GM18517 (cell line): Measurements from ENCODE around the gene CAPN10.
"Not testable (repeated sequence)": the region's sequence is repeated elsewhere in the genome, so short reads cannot be mapped to it uniquely, and the experiment has no call there.

ENCODE experiments used
- ATAC-seq: cut with Tn5 transposase; IDR thresholded peaks from one replicate; pipeline ENCODE4 v1.9.1; 2021; ENCODE audit warnings: mild to moderate bottlenecking, moderate library complexity; ENCODE audit not compliant: unreplicated experiment

Gene CAPN10, protein sequence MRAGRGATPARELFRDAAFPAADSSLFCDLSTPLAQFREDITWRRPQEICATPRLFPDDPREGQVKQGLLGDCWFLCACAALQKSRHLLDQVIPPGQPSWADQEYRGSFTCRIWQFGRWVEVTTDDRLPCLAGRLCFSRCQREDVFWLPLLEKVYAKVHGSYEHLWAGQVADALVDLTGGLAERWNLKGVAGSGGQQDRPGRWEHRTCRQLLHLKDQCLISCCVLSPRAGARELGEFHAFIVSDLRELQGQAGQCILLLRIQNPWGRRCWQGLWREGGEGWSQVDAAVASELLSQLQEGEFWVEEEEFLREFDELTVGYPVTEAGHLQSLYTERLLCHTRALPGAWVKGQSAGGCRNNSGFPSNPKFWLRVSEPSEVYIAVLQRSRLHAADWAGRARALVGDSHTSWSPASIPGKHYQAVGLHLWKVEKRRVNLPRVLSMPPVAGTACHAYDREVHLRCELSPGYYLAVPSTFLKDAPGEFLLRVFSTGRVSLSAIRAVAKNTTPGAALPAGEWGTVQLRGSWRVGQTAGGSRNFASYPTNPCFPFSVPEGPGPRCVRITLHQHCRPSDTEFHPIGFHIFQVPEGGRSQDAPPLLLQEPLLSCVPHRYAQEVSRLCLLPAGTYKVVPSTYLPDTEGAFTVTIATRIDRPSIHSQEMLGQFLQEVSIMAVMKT

DNA sequence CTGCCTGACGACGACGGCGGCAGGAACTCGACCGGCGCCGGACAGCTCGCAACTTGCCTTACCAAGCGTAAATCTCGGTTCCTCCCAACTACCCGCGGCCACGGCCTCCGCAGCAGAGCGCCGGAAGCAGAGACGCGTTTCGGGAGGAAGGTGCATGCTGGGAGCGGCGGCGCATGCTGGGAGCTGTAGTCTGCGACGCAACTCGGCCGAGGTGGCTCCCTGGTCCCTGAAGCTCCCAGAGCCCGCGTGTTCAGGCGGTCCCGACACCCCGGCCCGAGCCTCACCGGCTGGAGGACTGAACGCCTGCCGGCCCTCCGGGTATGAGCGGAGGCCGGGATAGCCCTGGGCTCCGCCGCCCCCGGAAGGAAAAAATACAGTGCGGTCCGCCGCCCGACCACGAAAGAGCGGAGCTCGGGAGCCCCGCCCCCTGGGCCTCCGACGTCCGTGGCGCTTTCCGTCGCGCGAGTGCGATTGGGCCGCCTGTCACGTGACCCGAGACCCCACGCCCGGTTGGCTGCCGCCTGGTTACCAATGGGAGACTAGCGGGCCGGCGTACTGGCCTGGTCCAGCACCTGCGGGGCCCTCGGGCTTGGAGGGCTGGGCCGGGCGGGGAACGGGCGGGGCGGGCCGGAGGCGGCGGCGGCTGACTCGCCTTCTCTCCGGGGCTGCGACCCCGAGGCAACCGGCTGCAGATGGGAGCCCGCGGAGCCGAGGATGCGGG is at the start of gene CAPN10:
TSS of gene CAPN10 (plus strand) at position 537 of the 721 bp plus-strand sequence. CDS start at position 715, 178 bp downstream.
- ATAC-seq: peak; percentile 59

- ATAC-seq: no peak
Measured at GRCh38 chr2:240538031-240538780, 48.3 kb upstream of the CAPN10 start.

DNA sequence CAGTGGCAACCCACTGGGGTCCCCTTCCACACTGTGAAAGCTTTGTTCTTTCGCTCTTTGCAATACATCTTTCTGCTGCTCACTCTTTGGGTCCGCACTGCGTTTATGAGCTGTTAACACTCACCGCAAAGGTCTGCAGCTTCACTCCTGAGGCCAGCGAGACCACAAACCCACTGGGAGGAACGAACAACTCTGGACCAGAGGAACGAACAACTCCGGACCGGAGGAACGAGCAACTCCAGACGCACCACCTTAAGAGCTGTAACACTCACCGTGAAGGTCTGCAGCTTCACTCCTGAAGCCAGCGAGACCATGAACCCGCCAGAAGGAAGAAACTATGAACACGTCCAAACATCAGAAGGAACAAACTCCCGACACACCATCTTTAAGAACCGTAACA is 47.4 kb upstream of the CAPN10 start:
- not testable (repeated sequence) for ATAC-seq

GRCh38 chr2:240539906-240540305 is 46.6 kb upstream of the CAPN10 start:
- ATAC-seq: no peak

DNA sequence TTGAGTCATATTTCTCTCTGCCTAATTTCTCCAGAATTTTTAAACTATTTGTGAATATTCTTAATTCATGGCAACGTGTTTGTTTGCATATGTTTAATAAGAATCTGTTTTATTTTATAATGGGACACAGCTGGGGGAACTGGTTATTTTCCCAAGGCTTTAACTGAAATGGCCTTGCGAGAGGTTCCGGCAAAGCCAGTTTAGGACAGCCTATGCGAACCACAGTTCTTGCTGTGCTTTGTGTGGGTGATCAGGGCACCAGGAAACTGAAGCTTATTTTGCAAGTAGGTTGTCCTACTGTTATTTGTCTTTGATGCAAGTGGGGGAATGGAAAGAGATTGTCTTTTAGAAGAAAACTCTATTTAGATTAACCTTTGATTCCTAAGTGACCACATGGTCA is 35.2 kb upstream of the CAPN10 start:
- no peak for ATAC-seq

GRCh38 chr2:240551811-240552210 is 34.7 kb upstream of the CAPN10 start:
- no peak for ATAC-seq

DNA sequence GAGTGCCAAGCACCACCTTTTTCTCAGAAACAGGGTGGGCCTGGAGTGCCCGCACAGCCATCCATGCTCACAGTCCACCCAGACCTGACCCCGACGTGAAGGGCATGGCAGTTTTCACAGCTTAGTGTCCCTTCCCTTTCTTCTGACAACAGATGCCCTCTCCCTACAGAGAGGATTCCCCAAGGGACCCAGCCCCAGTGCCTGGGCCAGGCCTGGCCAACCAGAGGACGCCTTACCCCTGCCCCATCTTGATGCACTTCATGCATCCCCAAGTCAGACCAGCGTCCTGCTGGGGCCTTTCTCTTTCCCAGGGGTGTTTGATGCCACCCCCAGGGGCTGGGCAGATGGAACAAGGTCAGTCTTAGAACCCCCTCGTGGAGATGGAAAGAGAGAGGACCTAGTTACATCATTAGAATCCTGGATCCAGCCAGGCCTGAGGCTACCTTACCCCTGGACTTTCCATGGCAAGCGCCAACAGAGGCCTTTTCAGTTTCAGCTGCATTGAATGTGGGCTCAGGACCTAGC is 32.5 kb upstream of the CAPN10 start:
- no peak for ATAC-seq

DNA sequence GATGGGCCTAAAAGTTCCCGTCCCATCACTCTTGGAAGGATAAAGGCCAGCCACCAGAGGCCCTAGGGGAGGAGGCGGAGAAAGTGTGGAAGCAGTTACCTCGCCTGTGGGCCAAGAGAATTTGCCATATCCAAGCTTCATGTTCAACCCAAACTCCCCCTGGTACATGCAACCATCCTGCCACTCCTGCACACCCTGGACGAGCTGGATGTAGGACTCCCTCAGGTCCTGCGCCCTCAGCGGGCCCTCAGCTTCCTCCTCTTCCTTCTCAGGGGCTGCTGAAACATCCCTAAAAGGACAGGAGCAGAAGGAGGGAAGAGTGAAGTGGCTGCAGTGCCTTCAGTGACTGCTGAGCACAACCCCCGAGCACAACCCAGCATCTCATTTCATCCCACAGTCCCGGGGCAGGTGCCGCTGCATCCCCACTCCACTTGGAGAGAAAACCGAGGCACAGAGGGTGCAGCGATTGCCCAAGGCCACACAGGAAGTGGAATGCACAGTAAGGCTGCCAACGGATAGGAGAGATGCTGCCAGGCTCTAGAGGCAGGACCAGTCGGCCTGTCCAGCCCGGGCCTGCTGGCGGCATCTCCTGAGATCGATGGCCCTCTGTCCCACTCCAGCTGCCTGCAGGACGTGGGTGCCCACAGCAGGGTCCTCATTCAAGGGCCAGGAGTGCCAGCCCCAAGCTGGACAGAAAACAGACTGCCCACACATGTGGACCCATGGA is 31.6 kb upstream of the CAPN10 start:
- ATAC-seq: no peak

DNA sequence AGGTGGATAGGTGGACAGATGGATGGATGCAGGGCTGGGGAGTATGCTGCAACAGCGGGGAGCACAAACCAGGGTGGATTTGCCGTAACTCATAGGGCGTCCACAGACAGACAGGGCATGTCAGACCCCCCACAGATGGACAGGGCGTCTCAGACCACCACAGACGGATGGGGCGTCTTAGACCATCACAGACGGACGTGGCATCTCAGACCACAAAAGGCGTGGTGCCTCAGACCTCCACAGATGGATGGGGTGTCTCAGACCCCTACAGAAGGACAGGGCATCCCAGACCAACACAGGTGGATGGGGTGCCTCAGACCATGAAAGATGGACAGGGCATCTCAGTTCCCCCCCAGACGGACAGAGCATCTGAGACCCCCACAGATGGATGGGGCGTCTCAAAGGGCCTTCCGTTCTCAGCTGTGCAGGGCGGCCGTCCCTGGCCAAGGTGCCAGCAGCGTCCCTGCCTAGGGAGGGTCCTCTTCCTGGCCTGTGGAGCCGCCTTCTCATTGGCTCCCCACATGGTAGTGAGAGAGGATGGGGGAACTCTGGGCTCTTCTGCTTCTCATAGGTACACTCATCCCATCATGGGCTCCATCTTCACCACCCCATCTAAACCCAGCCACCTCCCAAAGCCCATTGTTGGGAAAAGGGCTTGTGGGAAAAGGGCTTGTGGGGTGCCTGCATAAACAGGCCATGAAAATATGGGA is 30.8 kb upstream of the CAPN10 start:
- no peak for ATAC-seq

- ATAC-seq: no peak
Measured at GRCh38 chr2:240556553-240557100, 29.9 kb upstream of the CAPN10 start.

DNA sequence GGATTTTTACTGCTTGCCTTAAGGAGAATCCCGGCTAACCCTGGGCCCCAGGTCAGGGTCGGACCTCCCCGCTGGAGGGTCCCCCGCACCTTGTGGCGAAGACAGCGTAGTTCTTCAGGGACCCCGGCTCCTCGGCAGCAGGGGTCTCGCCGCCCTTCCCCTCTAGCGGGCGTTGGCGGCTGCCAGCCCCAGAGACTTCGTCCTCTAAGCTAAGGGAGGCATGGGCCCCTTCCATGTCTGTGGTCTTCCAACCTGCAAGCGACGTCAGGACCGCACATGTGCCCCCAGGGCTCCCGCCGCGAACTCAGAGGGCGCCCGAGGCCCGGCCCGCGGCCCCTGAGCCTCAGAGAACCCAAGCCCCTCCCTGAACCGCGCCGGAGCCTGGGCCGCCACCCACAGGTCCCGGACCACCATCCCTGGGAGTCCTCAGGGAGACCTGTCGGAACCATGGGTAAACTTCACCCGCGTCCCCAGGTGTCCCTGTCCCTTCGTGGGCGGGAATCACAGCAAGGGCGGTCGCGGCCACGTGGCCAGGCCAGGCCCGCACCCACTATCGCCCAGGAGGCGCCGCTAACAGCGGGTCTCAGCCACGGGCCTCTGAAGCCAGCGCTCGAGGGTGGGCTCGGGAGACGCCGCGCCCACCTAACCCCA is 29.3 kb upstream of the CAPN10 start:
- ATAC-seq: no peak

DNA sequence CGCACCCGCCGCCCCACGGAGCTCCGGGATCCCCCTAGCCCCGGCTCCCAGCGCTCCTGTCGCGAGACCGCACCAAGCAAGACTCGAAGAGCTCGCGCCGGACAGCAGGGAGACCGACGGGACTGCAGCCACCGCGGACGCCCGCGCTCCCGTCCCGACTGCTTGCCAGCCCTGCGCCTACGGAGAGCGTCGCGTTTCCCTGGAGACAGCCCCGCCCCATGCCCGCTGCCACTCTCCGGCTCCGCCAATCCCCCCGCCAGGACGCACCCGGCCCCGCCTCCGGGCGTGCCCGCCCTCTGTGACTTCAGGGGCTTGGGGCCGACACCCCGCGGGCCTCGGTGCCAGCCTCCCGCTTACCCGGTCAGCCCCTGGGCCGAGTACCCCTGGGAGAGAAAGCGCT is 28.7 kb upstream of the CAPN10 start, which contains the start of gene ANKMY1:
TSS of gene ANKMY1 (minus strand) at position 181 of the 400 bp plus-strand sequence. CDS start 653 bp downstream, outside the sequence.
- ATAC-seq: no peak

DNA sequence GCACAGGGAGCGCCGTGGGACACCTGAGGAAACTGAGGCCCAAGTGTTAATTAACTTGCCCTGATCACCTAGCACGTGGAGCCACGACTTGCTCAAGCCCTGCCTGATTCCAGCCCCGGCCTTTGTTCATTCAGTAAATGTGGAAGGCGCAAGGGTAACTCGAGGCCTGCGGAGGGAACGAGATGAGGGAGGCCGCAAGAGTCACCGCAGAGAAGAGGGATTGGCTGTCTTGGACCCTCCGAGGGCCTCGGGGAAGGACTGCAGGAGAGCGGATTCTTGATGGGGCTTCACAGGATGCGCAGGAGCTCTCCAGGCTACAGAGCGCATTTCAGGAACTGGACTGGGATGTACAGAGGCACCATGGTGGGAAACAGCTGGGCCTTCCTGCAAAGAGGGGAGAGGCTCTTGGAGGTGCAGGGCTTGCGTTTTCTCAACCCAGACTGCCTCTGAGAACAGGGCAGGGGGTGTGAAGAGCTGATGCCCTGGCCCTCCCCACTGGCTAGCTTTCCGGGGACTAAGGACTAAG is 28.2 kb upstream of the CAPN10 start:
- no peak for ATAC-seq

DNA sequence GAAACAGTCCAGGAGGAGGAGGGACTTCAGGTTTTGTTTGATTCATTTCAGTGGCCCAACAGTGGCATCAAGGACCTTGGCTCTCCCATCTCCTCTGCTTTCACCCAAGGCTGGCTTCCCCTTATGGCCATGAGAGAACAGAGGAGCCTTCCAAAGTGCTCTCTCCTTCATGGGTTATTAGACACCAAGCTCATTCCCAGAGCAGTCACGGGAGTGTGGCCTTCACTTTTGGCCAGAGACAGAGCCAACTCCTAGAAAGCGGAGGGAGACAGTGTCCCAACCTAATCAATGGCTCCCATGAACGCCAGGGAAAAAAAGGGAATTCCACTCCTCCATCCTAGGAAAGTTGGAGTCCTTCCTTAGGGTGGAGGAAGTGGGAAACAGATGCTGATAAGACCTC is 27.2 kb upstream of the CAPN10 start:
- ATAC-seq: no peak

GRCh38 chr2:240560084-240560479 is 26.5 kb upstream of the CAPN10 start, which contains the start of gene DUSP28:
TSS of gene DUSP28 (plus strand) at chr2:240560357. CDS start at chr2:240560685, 328 bp downstream.
- ATAC-seq: peak; percentile 36

DNA sequence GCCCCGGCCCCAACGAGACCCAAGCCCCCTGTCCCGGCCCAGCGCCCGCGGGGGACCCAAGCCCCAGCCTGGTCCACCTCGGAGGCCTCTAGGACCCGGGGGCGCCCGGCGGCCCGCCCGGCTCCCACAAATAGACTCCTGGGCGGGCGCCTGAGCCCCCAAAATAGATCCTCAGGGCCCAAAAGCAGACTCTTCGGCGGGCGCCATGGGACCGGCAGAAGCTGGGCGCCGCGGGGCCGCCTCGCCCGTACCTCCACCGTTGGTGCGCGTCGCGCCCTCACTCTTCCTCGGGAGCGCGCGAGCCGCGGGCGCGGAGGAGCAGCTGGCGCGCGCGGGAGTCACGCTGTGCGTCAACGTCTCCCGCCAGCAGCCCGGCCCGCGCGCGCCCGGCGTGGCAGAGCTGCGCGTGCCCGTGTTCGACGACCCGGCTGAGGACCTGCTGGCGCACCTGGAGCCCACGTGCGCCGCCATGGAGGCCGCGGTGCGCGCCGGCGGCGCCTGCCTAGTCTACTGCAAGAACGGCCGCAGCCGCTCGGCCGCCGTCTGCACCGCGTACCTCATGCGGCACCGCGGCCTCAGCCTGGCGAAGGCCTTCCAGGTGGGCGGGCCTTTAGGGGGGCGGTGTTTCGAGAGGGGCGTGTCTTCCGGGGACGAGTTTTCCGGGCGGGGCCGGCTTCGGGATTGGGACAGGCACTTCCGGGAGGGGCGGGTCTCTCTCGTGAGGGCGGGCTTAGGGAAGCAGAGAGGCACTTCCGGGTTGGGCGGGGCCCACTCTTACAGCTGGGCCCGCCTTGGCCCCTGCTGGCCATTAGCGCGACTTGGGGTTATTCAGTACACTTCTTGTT is 25.8 kb upstream of the CAPN10 start:
- peak; percentile 58 for ATAC-seq

GRCh38 chr2:240561325-240561971 is 25.1 kb upstream of the CAPN10 start:
- ATAC-seq: peak; percentile 12
